ENCODE data around the gene RPL41.

GRCh38 chr12:56110571-56110970, 5.9 kb upstream of the RPL41 start:
- no peak for TF ChIP-seq SIN3A (IDR thresholded peaks at IDR 0.05; ENCODE audit: low read depth, low read length)
- TF ChIP-seq POLR2A (IDR thresholded peaks at IDR 0.05; ENCODE audit: low read depth, low read length): no peak
- no peak for TF ChIP-seq NFYB (IDR thresholded peaks at IDR 0.05; ENCODE audit: insufficient read depth, low read depth, low read length)
- no peak for TF ChIP-seq CTCF (IDR thresholded peaks at IDR 0.05 in 2 of 3, conservative IDR thresholded peaks at IDR 0.05 in 1 of 3; ENCODE audit: control insufficient read depth in 2 of 3, extremely low read depth in 1 of 3, insufficient read depth in 1 of 3, low read depth in 3 of 3, low read length in 3 of 3)
- no peak for TF ChIP-seq ZNF274 (IDR thresholded peaks at IDR 0.05; ENCODE audit: insufficient read depth, insufficient read length)
- no peak for TF ChIP-seq ZNF687 (IDR thresholded peaks at IDR 0.05)
